Activated CD4-positive, alpha-beta memory T cell treated with anti-CD3 and anti-CD28 coated beads for 36 hours (primary cell): Measurements from ENCODE around the gene SORL1. TPM values are rescaled to one million over a fixed set of nuclear protein-coding genes. Genes with fewer than 3 reads are reported as not detected.
"Not testable (repeated sequence)": the region's sequence is repeated elsewhere in the genome, so short reads cannot be mapped to it uniquely, and the experiment has no call there.

Experiments used
- CTCF ChIA-PET: fragments of 350-600 bp; sonication (Branson Sonifier 250); formaldehyde crosslinking; loops from one replicate; lab custom pipeline; 2021; ENCODE audit warnings: antibody characterized with exemption, inconsistent platforms; lab: Charles Lee
- POLR2A ChIA-PET: fragments of 350-600 bp; sonication (Branson Sonifier 250); formaldehyde crosslinking; loops from one replicate; lab custom pipeline; 2021; ENCODE audit warnings: antibody characterized with exemption; lab: Charles Lee
- DNase-seq: peaks from one replicate; pipeline ENCODE4 v3.0.0-alpha.2; 2020
- H3K27ac Mint-ChIP-seq: one replicate; pipeline ENCODE4 v1.8.0; 2021; ENCODE audit warnings: mixed read lengths
- H3K27me3 Mint-ChIP-seq: one replicate; pipeline ENCODE4 v1.8.0; 2021; ENCODE audit warnings: mixed read lengths
- H3K36me3 Mint-ChIP-seq: one replicate; pipeline ENCODE4 v1.8.0; 2021; ENCODE audit warnings: mixed read lengths
- H3K4me1 Mint-ChIP-seq: one replicate; pipeline ENCODE4 v1.8.0; 2021; ENCODE audit warnings: low read depth, mixed read lengths
- H3K4me3 Mint-ChIP-seq: one replicate; pipeline ENCODE4 v1.8.0; 2021; ENCODE audit warnings: mild to moderate bottlenecking, mixed read lengths
- H3K9me3 Mint-ChIP-seq: one replicate; pipeline ENCODE4 v1.8.0; 2021; ENCODE audit warnings: mixed read lengths
- intact Hi-C: fragments of 100-400 bp; cut with micrococcal nuclease; formaldehyde crosslinking; loops from one replicate; pipeline ENCODE4 v1.15.1; 2023
- total RNA-seq, 2 experiments: library from RNA; stranded (reverse); gene quantifications; one replicate each; pipeline ENCODE4 v1.2.3, GENCODE V29; 2021

The SORL1 gene
- total RNA-seq, 2 experiments from 2014 or later, result 48.1 to 49.3 TPM

- Mint-ChIP-seq H3K4me1 (peaks cover 65% of the 10 kb centered on the region), H3K36me3 (peaks cover 13% of the 10 kb centered on the region), H3K27me3 (no peaks in the 10 kb centered on the region), H3K4me3 (no peak overlapping the region), H3K27ac (no peak overlapping the region), H3K9me3 (no peaks in the 10 kb centered on the region)
- DNase-seq, result no peak
- CTCF ChIA-PET, result no interaction called here
- intact Hi-C loops, result no loop called here
- POLR2A ChIA-PET, result no interaction called here
These were observed 27.0 kb downstream of the SORL1 start for GRCh38 chr11:121478895-121479697.

- peaks cover 17% of the 10 kb centered on the region for H3K36me3 Mint-ChIP-seq
- intact Hi-C loops, result no loop called here
These were observed 27.7 kb downstream of the SORL1 start for GRCh38 chr11:121479698-121480238.

GRCh38 chr11:121481484-121482230, 29.5 kb downstream of the SORL1 start:
- H3K9me3 Mint-ChIP-seq, result not testable (repeated sequence)
- peaks cover 20% of the 10 kb centered on the region for H3K36me3 Mint-ChIP-seq

More at GRCh38 chr11:121479698-121480238, 27.7 kb downstream of the SORL1 start:
- POLR2A ChIA-PET, result no interaction called here
- no peak for DNase-seq
- H3K9me3 Mint-ChIP-seq, result no peaks in the 10 kb centered on the region
- CTCF ChIA-PET, result no interaction called here
- peaks cover 63% of the 10 kb centered on the region for H3K4me1 Mint-ChIP-seq
- no peak overlapping the region for H3K4me3 Mint-ChIP-seq
- no peaks in the 10 kb centered on the region for H3K27me3 Mint-ChIP-seq
- H3K27ac Mint-ChIP-seq, result no peak overlapping the region

GRCh38 chr11:121482231-121483129, 30.4 kb downstream of the SORL1 start:
- ChIA-PET CTCF (interaction anchor here (1.0 to 1.9 kb wide), 3 partner anchors 14 to 32 kb away, joined by 3 to 9 read pairs (median 3); no protein-coding TSS in a partner anchor), POLR2A (interaction anchor here (1.0 to 2.1 kb wide), 4 partner anchors 14 to 39 kb away, joined by 3 to 7 read pairs (median 4); no protein-coding TSS in a partner anchor)
- DNase-seq, result peak; percentile 74
- Mint-ChIP-seq H3K4me1 (peaks cover 47% of the 10 kb centered on the region), H3K36me3 (peaks cover 22% of the 10 kb centered on the region), H3K9me3 (no peaks in the 10 kb centered on the region), H3K27me3 (no peaks in the 10 kb centered on the region), H3K4me3 (peak overlapping the region; percentile 75), H3K27ac (peak overlapping the region; percentile 96)
- intact Hi-C loops, result loop anchor here (1.0 kb wide), 5 partner anchors 8 to 39 kb away; partner anchors contain the start of genes SORL1 and SORL1-AS1

More at GRCh38 chr11:121481484-121482230, 29.5 kb downstream of the SORL1 start:
- peaks cover 54% of the 10 kb centered on the region for H3K4me1 Mint-ChIP-seq
- peak overlapping the region; percentile 75 for H3K4me3 Mint-ChIP-seq
- intact Hi-C loops, result loop anchor here (1.0 kb wide), 5 partner anchors 7 to 40 kb away; partner anchors contain the start of genes SORL1 and SORL1-AS1
- H3K27me3 Mint-ChIP-seq, result not testable (repeated sequence)
- peak overlapping the region; percentile 96 for H3K27ac Mint-ChIP-seq
- peak; percentile 73 for DNase-seq
- POLR2A ChIA-PET, result interaction anchor here (1.4 kb wide), 1 partner anchor 14 kb away, joined by 3 read pairs; no protein-coding TSS in a partner anchor
- CTCF ChIA-PET, result interaction anchor here (0.7 to 1.0 kb wide), 3 partner anchors 13 to 56 kb away, joined by 3 to 5 read pairs (median 4); no protein-coding TSS in a partner anchor

GRCh38 chr11:121483805-121484480, 31.8 kb downstream of the SORL1 start:
- Mint-ChIP-seq H3K4me3 (no peak overlapping the region), H3K27me3 (no peaks in the 10 kb centered on the region), H3K36me3 (peaks cover 25% of the 10 kb centered on the region), H3K9me3 (no peaks in the 10 kb centered on the region), H3K27ac (peak overlapping the region; percentile 96), H3K4me1 (peaks cover 41% of the 10 kb centered on the region)
- DNase-seq, result no peak
- intact Hi-C loops, result no loop called here
- POLR2A ChIA-PET, result interaction anchor here (1.8 to 2.1 kb wide), 2 partner anchors 34 to 38 kb away, joined by 5 to 7 read pairs; no protein-coding TSS in a partner anchor
- CTCF ChIA-PET, result interaction anchor here (0.8 to 1.9 kb wide), 3 partner anchors 9 to 33 kb away, joined by 3 to 9 read pairs (median 3); no protein-coding TSS in a partner anchor

- Mint-ChIP-seq H3K27ac (no peak overlapping the region), H3K4me3 (no peak overlapping the region), H3K27me3 (no peaks in the 10 kb centered on the region), H3K4me1 (peaks cover 47% of the 10 kb centered on the region), H3K36me3 (peaks cover 33% of the 10 kb centered on the region), H3K9me3 (no peaks in the 10 kb centered on the region)
- POLR2A ChIA-PET, result no interaction called here
- no peak for DNase-seq
- CTCF ChIA-PET, result no interaction called here
- intact Hi-C loops, result no loop called here
These were observed 33.1 kb downstream of the SORL1 start for GRCh38 chr11:121485216-121485615.

- H3K27me3 Mint-ChIP-seq, result no peaks in the 10 kb centered on the region
- intact Hi-C loops, result no loop called here
- POLR2A ChIA-PET, result interaction anchor here (0.7 kb wide), 1 partner anchor 54 kb away, joined by 3 read pairs; no protein-coding TSS in a partner anchor
- H3K36me3 Mint-ChIP-seq, result peaks cover 38% of the 10 kb centered on the region
- no peak overlapping the region for H3K27ac Mint-ChIP-seq
- H3K9me3 Mint-ChIP-seq, result no peaks in the 10 kb centered on the region
- CTCF ChIA-PET, result no interaction called here
- no peak for DNase-seq
- peaks cover 50% of the 10 kb centered on the region for H3K4me1 Mint-ChIP-seq
- H3K4me3 Mint-ChIP-seq, result no peak overlapping the region
These were observed 33.9 kb downstream of the SORL1 start for GRCh38 chr11:121486054-121486453.

- H3K9me3 Mint-ChIP-seq, result no peaks in the 10 kb centered on the region
- H3K36me3 Mint-ChIP-seq, result peaks cover 36% of the 10 kb centered on the region
- H3K27me3 Mint-ChIP-seq, result no peaks in the 10 kb centered on the region
- POLR2A ChIA-PET, result no interaction called here
- H3K27ac Mint-ChIP-seq, result no peak overlapping the region
- intact Hi-C loops, result no loop called here
- DNase-seq, result no peak
- CTCF ChIA-PET, result no interaction called here
- H3K4me3 Mint-ChIP-seq, result no peak overlapping the region
- peaks cover 52% of the 10 kb centered on the region for H3K4me1 Mint-ChIP-seq
These were observed 35.1 kb downstream of the SORL1 start for GRCh38 chr11:121487191-121487590.

GRCh38 chr11:121488170-121488569, 36.1 kb downstream of the SORL1 start:
- ChIA-PET CTCF (interaction anchor here (0.8 kb wide), 1 partner anchor 76 kb away, joined by 3 read pairs; no protein-coding TSS in a partner anchor), POLR2A (no interaction called here)
- H3K27me3 Mint-ChIP-seq, result no peaks in the 10 kb centered on the region
- H3K4me1 Mint-ChIP-seq, result peaks cover 43% of the 10 kb centered on the region
- H3K4me3 Mint-ChIP-seq, result no peak overlapping the region
- no peaks in the 10 kb centered on the region for H3K9me3 Mint-ChIP-seq
- DNase-seq, result no peak
- intact Hi-C loops, result no loop called here
- no peak overlapping the region for H3K27ac Mint-ChIP-seq
- H3K36me3 Mint-ChIP-seq, result peaks cover 36% of the 10 kb centered on the region

- no peak overlapping the region for H3K4me3 Mint-ChIP-seq
- peaks cover 36% of the 10 kb centered on the region for H3K36me3 Mint-ChIP-seq
- no peak for DNase-seq
- no peak overlapping the region for H3K27ac Mint-ChIP-seq
- no peaks in the 10 kb centered on the region for H3K27me3 Mint-ChIP-seq
- peaks cover 41% of the 10 kb centered on the region for H3K4me1 Mint-ChIP-seq
- POLR2A ChIA-PET, result no interaction called here
- CTCF ChIA-PET, result no interaction called here
- H3K9me3 Mint-ChIP-seq, result no peaks in the 10 kb centered on the region
- intact Hi-C loops, result no loop called here
These were observed 36.5 kb downstream of the SORL1 start for GRCh38 chr11:121488641-121489040.
